ENCODE results near the gene GRIP1. TPM values are rescaled to one million over a fixed set of nuclear protein-coding genes. Genes with fewer than 3 reads are reported as not detected.

GRIP1 gene
- total RNA-seq, 1 experiment from 2014 or later, result 22.5 TPM

DNA sequence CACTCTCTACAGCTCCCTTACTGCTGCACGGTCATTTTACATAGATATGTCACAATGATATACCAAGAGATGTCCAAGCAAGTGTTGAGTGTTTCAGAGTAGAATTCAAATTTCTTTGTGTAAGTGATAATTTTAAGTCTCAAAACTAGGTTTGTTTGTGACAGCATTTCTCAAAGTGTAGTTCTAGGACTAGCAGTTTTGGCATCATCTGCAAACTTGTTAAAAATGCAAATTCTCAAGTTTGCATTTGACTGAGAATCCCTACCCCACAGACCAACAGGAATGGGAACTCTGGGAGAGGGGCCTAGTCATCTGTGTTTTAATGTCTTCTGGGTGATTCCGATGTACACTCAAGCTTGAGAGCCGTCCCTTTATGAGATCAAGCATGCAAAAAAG lies 279.0 kb downstream of the GRIP1 start:
- DNase-seq (ENCODE audit: low spot score) (no peak), ATAC-seq (no peak)
- Mint-ChIP-seq H3K4me1 (peaks cover 28% of the 10 kb centered on the region), H3K4me3 (no peak overlapping the region), H3K27me3 (ENCODE audit: low read depth) (no peaks in the 10 kb centered on the region), H3K36me3 (no peaks in the 10 kb centered on the region), H3K9me3 (peaks cover 3% of the 10 kb centered on the region; the same call in 1 of the 2 replicates), H3K27ac (no peak overlapping the region)
- CTCF ChIA-PET, result interaction anchor here (0.8 to 1.0 kb wide), 2 partner anchors 48 to 255 kb away, joined by 3 read pairs; no protein-coding TSS in a partner anchor
- TF ChIP-seq, protein P1, sequence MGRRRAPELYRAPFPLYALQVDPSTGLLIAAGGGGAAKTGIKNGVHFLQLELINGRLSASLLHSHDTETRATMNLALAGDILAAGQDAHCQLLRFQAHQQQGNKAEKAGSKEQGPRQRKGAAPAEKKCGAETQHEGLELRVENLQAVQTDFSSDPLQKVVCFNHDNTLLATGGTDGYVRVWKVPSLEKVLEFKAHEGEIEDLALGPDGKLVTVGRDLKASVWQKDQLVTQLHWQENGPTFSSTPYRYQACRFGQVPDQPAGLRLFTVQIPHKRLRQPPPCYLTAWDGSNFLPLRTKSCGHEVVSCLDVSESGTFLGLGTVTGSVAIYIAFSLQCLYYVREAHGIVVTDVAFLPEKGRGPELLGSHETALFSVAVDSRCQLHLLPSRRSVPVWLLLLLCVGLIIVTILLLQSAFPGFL (CRISPR knock-in tag; IDR thresholded peaks at IDR 0.05; ENCODE audit: borderline replicate concordance), result no peak
- TF ChIP-seq, protein P2, sequence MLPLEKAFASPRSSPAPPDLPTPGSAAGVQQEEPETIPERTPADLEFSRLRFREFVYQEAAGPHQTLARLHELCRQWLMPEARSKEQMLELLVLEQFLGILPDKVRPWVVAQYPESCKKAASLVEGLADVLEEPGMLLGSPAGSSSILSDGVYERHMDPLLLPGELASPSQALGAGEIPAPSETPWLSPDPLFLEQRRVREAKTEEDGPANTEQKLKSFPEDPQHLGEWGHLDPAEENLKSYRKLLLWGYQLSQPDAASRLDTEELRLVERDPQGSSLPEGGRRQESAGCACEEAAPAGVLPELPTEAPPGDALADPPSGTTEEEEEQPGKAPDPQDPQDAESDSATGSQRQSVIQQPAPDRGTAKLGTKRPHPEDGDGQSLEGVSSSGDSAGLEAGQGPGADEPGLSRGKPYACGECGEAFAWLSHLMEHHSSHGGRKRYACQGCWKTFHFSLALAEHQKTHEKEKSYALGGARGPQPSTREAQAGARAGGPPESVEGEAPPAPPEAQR (CRISPR knock-in tag; IDR thresholded peaks at IDR 0.05), result no peak
- TF ChIP-seq KAT7 (CRISPR knock-in tag; IDR thresholded peaks at IDR 0.05; ENCODE audit: borderline replicate concordance), result no peak
- TF ChIP-seq, protein P3, sequence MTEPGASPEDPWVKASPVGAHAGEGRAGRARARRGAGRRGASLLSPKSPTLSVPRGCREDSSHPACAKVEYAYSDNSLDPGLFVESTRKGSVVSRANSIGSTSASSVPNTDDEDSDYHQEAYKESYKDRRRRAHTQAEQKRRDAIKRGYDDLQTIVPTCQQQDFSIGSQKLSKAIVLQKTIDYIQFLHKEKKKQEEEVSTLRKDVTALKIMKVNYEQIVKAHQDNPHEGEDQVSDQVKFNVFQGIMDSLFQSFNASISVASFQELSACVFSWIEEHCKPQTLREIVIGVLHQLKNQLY (CRISPR knock-in tag; IDR thresholded peaks at IDR 0.05), result no peak
- TF ChIP-seq GRHL2 (CRISPR knock-in tag; IDR thresholded peaks at IDR 0.05; ENCODE audit: insufficient replicate concordance, severe bottlenecking), result no peak
- TF ChIP-seq, protein P4, sequence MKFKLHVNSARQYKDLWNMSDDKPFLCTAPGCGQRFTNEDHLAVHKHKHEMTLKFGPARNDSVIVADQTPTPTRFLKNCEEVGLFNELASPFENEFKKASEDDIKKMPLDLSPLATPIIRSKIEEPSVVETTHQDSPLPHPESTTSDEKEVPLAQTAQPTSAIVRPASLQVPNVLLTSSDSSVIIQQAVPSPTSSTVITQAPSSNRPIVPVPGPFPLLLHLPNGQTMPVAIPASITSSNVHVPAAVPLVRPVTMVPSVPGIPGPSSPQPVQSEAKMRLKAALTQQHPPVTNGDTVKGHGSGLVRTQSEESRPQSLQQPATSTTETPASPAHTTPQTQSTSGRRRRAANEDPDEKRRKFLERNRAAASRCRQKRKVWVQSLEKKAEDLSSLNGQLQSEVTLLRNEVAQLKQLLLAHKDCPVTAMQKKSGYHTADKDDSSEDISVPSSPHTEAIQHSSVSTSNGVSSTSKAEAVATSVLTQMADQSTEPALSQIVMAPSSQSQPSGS (CRISPR knock-in tag; IDR thresholded peaks at IDR 0.05; ENCODE audit: borderline replicate concordance, low read depth), result no peak
- no peak for TF ChIP-seq ZNF671 (CRISPR knock-in tag; IDR thresholded peaks at IDR 0.05)
- no peak for TF ChIP-seq TEAD4 (CRISPR knock-in tag; IDR thresholded peaks at IDR 0.05)
- TF ChIP-seq, protein P5, sequence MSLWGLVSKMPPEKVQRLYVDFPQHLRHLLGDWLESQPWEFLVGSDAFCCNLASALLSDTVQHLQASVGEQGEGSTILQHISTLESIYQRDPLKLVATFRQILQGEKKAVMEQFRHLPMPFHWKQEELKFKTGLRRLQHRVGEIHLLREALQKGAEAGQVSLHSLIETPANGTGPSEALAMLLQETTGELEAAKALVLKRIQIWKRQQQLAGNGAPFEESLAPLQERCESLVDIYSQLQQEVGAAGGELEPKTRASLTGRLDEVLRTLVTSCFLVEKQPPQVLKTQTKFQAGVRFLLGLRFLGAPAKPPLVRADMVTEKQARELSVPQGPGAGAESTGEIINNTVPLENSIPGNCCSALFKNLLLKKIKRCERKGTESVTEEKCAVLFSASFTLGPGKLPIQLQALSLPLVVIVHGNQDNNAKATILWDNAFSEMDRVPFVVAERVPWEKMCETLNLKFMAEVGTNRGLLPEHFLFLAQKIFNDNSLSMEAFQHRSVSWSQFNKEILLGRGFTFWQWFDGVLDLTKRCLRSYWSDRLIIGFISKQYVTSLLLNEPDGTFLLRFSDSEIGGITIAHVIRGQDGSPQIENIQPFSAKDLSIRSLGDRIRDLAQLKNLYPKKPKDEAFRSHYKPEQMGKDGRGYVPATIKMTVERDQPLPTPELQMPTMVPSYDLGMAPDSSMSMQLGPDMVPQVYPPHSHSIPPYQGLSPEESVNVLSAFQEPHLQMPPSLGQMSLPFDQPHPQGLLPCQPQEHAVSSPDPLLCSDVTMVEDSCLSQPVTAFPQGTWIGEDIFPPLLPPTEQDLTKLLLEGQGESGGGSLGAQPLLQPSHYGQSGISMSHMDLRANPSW (CRISPR knock-in tag; conservative IDR thresholded peaks at IDR 0.05; ENCODE audit: low read depth), result no peak
- TF ChIP-seq, protein P6, sequence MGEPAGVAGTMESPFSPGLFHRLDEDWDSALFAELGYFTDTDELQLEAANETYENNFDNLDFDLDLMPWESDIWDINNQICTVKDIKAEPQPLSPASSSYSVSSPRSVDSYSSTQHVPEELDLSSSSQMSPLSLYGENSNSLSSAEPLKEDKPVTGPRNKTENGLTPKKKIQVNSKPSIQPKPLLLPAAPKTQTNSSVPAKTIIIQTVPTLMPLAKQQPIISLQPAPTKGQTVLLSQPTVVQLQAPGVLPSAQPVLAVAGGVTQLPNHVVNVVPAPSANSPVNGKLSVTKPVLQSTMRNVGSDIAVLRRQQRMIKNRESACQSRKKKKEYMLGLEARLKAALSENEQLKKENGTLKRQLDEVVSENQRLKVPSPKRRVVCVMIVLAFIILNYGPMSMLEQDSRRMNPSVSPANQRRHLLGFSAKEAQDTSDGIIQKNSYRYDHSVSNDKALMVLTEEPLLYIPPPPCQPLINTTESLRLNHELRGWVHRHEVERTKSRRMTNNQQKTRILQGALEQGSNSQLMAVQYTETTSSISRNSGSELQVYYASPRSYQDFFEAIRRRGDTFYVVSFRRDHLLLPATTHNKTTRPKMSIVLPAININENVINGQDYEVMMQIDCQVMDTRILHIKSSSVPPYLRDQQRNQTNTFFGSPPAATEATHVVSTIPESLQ (CRISPR knock-in tag; IDR thresholded peaks at IDR 0.05), result no peak
- no peak for TF ChIP-seq JUN (CRISPR knock-in tag; IDR thresholded peaks at IDR 0.05)
- no peak for TF ChIP-seq MAX (CRISPR knock-in tag; IDR thresholded peaks at IDR 0.05)
- TF ChIP-seq, protein P7, sequence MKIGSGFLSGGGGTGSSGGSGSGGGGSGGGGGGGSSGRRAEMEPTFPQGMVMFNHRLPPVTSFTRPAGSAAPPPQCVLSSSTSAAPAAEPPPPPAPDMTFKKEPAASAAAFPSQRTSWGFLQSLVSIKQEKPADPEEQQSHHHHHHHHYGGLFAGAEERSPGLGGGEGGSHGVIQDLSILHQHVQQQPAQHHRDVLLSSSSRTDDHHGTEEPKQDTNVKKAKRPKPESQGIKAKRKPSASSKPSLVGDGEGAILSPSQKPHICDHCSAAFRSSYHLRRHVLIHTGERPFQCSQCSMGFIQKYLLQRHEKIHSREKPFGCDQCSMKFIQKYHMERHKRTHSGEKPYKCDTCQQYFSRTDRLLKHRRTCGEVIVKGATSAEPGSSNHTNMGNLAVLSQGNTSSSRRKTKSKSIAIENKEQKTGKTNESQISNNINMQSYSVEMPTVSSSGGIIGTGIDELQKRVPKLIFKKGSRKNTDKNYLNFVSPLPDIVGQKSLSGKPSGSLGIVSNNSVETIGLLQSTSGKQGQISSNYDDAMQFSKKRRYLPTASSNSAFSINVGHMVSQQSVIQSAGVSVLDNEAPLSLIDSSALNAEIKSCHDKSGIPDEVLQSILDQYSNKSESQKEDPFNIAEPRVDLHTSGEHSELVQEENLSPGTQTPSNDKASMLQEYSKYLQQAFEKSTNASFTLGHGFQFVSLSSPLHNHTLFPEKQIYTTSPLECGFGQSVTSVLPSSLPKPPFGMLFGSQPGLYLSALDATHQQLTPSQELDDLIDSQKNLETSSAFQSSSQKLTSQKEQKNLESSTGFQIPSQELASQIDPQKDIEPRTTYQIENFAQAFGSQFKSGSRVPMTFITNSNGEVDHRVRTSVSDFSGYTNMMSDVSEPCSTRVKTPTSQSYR (CRISPR knock-in tag; IDR thresholded peaks at IDR 0.05), result no peak
- no peak for TF ChIP-seq RELA (CRISPR knock-in tag; IDR thresholded peaks at IDR 0.05; ENCODE audit: borderline replicate concordance)
- no peak for TF ChIP-seq FOXJ3 (CRISPR knock-in tag; IDR thresholded peaks at IDR 0.05; ENCODE audit: borderline replicate concordance)
- no peak for TF ChIP-seq IRF1 (CRISPR knock-in tag; IDR thresholded peaks at IDR 0.05)
- no peak for TF ChIP-seq NFYB (CRISPR knock-in tag; conservative IDR thresholded peaks at IDR 0.05; ENCODE audit: low read depth)
- TF ChIP-seq ZNF317 (CRISPR knock-in tag; IDR thresholded peaks at IDR 0.05; ENCODE audit: borderline replicate concordance, low read depth), result no peak
- TF ChIP-seq JAZF1 (CRISPR knock-in tag; IDR thresholded peaks at IDR 0.05), result no peak
- TF ChIP-seq ZNF416 (CRISPR knock-in tag; IDR thresholded peaks at IDR 0.05), result no peak
- POLR2A ChIA-PET, result no interaction called here

Measured in WTC11 (cell line).